ENCODE data around the gene HIF3A. TPM values are rescaled to one million over a fixed set of nuclear protein-coding genes. Genes with fewer than 3 reads are reported as not detected.

Gene HIF3A
- total RNA-seq, 4 donors from 2014 or later = 98.2 to 268 (median 160) TPM

GRCh38 chr19:46299004-46299509, 2.2 kb downstream of the HIF3A start:
- H3K36me3 ChIP-seq = peaks cover 7 to 16% (median 12%) of the 10 kb centered on the region in 4 donors
- peaks cover 60 to 83% (median 77%) of the 10 kb centered on the region in 4 donors for H3K4me1 ChIP-seq
- 8% methylated on average over 9 of the region's 11 CpGs for WGBS

GRCh38 chr19:46299695-46300094, 2.9 kb downstream of the HIF3A start:
- Histone ChIP-seq H3K9me3 (no peaks in the 10 kb centered on the region), H3K36me3 (peaks cover 13 to 23% (median 18%) of the 10 kb centered on the region in 4 donors), H3K4me1 (peaks cover 66 to 89% (median 84%) of the 10 kb centered on the region in 4 donors), H3K27me3 (no peaks in the 10 kb centered on the region), H3K27ac (replicated peaks in 1 of 4) (peak overlapping the region; percentile 97 to 98 (median 98)), H3K4me3 (peak overlapping the region; percentile 74 to 90 (median 81))
- 35% methylated on average over 7 of the region's 7 CpGs for WGBS
- DNase-seq (ENCODE audit: extremely low spot score) = no peak
- intact Hi-C loops (cut with DNase I) = no loop called here
- no peak for TF ChIP-seq POLR2A (IDR thresholded peaks at IDR 0.05; ENCODE audit: low read depth)
- no peak for TF ChIP-seq CTCF (IDR thresholded peaks at IDR 0.05)

More at GRCh38 chr19:46299004-46299509, 2.2 kb downstream of the HIF3A start:
- Histone ChIP-seq H3K27me3 (no peaks in the 10 kb centered on the region), H3K4me3 (peak overlapping the region; percentile 74 to 90 (median 81)), H3K27ac (replicated peaks in 1 of 4) (peak overlapping the region; percentile 97 to 98 (median 98)), H3K9me3 (no peaks in the 10 kb centered on the region)
- intact Hi-C loops (cut with DNase I) = no loop called here
- DNase-seq (ENCODE audit: extremely low spot score) = peak; percentile 99
- TF ChIP-seq EP300 (IDR thresholded peaks at IDR 0.05) (peak; percentile 51), CTCF (IDR thresholded peaks at IDR 0.05) (no peak), POLR2A (IDR thresholded peaks at IDR 0.05; ENCODE audit: low read depth) (no peak), POLR2AphosphoS5 (IDR thresholded peaks at IDR 0.05) (peak; percentile 96 to 97)

- H3K4me3 ChIP-seq = peak overlapping the region; percentile 19 to 28 (median 25)
- TF ChIP-seq POLR2AphosphoS5 (IDR thresholded peaks at IDR 0.05) = no peak
- TF ChIP-seq EP300 (IDR thresholded peaks at IDR 0.05) = no peak
- TF ChIP-seq POLR2A (IDR thresholded peaks at IDR 0.05; ENCODE audit: low read depth) = no peak
- no peak for TF ChIP-seq CTCF (IDR thresholded peaks at IDR 0.05)
- intact Hi-C loops (cut with DNase I) = no loop called here
These were observed 6.5 kb downstream of the HIF3A start for GRCh38 chr19:46303322-46303690.

GRCh38 chr19:46303691-46304397, 7.0 kb downstream of the HIF3A start:
- TF ChIP-seq POLR2AphosphoS5 (IDR thresholded peaks at IDR 0.05) (peak in 1 of 2 donors; percentile 41), EP300 (IDR thresholded peaks at IDR 0.05) (no peak)
- Histone ChIP-seq H3K4me3 (peak overlapping the region; percentile 19 to 28 (median 25)), H3K9me3 (no peaks in the 10 kb centered on the region), H3K36me3 (peaks cover 55 to 64% (median 60%) of the 10 kb centered on the region in 4 donors), H3K4me1 (peaks cover 45 to 88% (median 83%) of the 10 kb centered on the region in 4 donors), H3K27ac (replicated peaks in 1 of 4) (peak overlapping the region; percentile 97 to 98 (median 98)), H3K27me3 (no peaks in the 10 kb centered on the region)
- DNase-seq (ENCODE audit: extremely low spot score) = no peak
- intact Hi-C loops (cut with DNase I) = no loop called here
- 64% methylated on average over 21 of the region's 56 CpGs for WGBS

More at GRCh38 chr19:46303322-46303690, 6.5 kb downstream of the HIF3A start:
- H3K27ac ChIP-seq (replicated peaks in 1 of 4) = peak overlapping the region; percentile 97 to 98 (median 98)
- peaks cover 49 to 59% (median 54%) of the 10 kb centered on the region in 4 donors for H3K36me3 ChIP-seq
- no peaks in the 10 kb centered on the region for H3K9me3 ChIP-seq
- DNase-seq (ENCODE audit: extremely low spot score) = no peak
- WGBS = 48% methylated on average over 5 of the region's 10 CpGs
- H3K27me3 ChIP-seq = no peaks in the 10 kb centered on the region
- H3K4me1 ChIP-seq = peaks cover 49 to 87% (median 83%) of the 10 kb centered on the region in 4 donors

GRCh38 chr19:46306501-46306900, 9.7 kb downstream of the HIF3A start:
- Histone ChIP-seq H3K4me3 (no peak overlapping the region), H3K27ac (replicated peaks in 1 of 4) (peak overlapping the region in 3 of 4 donors; percentile 13 to 98 (median 97)), H3K36me3 (peaks cover 81 to 91% (median 86%) of the 10 kb centered on the region in 4 donors), H3K9me3 (no peaks in the 10 kb centered on the region), H3K4me1 (peaks cover 31 to 83% (median 74%) of the 10 kb centered on the region in 4 donors), H3K27me3 (no peaks in the 10 kb centered on the region)
- WGBS = 94% methylated on average over 3 of the region's 3 CpGs
- DNase-seq (ENCODE audit: extremely low spot score) = no peak
- no peak for TF ChIP-seq CTCF (IDR thresholded peaks at IDR 0.05)
- TF ChIP-seq EP300 (IDR thresholded peaks at IDR 0.05) = no peak
- no peak for TF ChIP-seq POLR2A (IDR thresholded peaks at IDR 0.05; ENCODE audit: low read depth)
- no peak for TF ChIP-seq POLR2AphosphoS5 (IDR thresholded peaks at IDR 0.05)
- intact Hi-C loops (cut with DNase I) = loop anchor here (5.0 kb wide), 1 partner anchor 36 kb away; no protein-coding TSS in a partner anchor
